HG03045 (cell line): Measurements from ENCODE around the gene TVP23C.

Experiments used
- ATAC-seq: cut with Tn5 transposase; IDR thresholded peaks from one replicate; pipeline ENCODE4 v1.9.1; 2021; ENCODE audit warnings: mild to moderate bottlenecking, moderate library complexity; ENCODE audit not compliant: unreplicated experiment

The TVP23C gene

DNA sequence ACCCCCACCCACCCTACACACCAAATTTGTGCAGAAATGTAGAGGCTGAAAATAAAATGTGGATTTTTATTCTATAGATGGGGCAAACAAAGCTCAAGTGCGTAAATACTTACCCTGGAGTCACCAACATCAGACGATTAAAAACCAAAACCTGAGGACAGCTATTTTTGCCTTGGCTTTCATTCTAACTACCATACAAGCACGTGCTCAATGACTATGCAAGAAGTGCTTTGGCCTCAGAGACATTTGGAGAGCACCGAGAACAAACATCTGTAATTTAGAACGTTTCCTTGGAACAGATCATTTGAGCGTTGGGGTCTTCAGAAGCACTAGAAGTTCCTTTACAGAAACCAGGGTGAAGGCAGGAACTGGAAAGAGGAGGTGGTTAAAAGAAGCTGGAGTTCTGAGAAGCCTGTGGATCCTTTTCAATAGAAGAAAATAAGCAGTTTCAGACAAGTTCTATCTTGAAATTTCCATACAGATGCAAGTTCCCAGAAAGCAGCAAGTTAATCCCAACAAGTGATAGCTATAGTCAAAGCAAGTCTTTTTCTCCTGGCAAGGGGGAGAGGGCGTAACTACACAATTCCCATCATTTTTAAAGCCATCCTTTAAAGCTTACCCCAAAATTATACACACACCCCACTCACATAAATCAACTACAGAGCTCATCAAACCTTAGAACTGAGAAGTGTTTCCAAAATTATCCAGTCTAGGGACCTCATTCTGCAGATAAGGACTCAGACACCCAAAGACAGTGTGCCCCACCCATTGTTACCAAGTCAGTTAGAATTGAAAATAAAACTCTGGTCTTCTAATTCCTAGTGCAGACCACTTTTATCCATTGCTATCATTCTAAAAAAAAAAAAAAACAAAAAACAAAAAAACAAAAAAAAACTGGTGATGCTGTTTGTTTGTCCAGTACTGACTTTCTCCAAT, 66.3 kb downstream of the TVP23C start:
- no peak for ATAC-seq

DNA sequence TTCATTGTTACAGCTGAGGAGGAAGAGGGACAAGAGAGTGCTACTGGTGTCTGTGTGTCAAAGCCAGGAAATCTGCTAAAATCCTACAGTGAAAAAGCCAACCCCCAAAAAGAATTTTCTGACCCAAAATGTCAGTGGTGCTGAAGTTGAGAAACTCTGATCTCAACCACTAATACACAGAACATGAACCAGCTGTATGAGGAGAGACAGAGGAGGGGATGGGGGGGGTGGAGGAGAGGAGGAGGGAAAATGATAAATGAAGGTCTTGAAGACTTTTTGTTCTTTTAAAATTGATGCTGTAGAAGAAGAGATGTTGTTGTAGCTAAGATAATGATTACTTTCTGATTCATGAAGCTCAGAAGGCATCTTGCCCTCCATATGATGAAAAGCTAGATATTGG, 68.5 kb downstream of the TVP23C start:
- no peak for ATAC-seq

DNA sequence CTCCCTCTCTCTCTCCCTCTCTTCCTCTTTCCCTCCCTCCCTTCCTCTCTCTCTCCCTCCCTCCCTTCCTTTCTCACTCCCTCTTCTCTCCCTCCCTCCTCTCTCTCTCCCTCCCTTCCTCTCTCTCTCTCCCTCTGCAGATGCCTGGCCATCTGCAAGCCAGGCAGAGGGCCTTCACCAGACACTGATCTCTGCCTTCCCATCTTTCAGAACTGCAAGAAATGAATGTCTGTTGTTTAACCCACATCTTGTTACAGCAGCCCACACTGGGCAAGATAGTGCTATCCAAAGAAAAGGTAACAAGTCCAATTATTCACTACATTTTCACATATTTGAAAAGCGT, 69.6 kb downstream of the TVP23C start:
- ATAC-seq: no peak

DNA sequence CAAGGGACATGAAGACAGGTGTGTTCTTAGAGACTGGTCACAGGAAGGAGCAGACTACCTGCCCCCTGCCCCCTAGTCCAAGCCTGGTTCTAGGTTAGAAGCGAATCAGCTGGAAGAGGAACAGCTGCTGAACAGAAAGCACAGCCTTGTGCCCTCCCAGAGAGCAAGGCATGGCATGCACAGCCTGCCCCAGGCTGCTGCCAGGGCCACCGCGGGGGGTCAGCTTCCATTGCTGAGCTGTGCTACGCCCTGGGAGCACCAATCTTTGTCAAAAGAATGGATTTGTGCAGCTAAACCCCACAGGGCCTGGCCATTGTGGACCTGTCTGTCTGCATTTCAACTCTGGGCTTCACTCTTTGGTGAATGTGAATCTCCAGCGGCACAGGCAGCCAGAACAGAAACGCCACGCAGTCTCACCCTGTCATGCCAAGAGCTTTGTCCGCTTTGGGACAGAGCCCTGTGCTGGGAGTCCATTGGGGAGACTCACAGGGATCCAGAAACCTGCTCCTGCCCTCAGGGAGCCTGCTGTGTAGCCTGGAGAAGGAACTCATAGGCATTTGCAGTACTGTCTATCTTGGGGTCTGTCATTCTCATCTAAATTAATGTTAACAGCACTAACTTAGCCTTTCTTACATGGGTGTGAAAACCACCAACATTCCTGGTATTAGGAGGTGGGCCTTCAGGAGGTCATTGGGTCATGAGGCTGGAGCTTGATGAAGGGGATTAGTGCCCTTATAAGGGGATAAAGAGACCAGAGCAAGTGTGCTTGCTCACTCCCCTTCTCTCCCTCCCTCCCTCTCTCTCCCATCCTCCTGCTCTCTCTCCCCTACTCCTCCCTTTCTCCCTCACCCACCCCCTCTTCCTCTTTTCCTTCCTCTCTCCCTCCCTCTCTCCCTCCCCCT, 70.2 kb downstream of the TVP23C start:
- ATAC-seq: no peak

DNA sequence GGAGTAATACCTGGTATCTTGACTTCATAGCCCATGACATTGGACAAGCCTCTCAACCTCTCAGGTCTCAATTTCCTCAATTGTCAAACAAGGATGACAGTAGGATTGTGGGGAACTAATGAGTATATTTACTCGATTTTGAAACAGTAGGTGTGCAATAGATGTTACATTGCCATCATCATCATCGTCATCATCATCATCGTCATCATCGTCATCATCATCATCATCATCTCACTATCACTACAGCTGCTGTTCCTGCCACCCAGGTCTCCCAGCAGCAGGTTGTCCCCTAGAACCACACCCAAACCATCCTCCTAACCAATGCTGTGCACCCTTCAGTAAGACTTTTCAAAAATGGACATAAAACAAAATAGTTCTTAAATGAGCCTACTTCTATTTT, 71.1 kb downstream of the TVP23C start:
- no peak for ATAC-seq

DNA sequence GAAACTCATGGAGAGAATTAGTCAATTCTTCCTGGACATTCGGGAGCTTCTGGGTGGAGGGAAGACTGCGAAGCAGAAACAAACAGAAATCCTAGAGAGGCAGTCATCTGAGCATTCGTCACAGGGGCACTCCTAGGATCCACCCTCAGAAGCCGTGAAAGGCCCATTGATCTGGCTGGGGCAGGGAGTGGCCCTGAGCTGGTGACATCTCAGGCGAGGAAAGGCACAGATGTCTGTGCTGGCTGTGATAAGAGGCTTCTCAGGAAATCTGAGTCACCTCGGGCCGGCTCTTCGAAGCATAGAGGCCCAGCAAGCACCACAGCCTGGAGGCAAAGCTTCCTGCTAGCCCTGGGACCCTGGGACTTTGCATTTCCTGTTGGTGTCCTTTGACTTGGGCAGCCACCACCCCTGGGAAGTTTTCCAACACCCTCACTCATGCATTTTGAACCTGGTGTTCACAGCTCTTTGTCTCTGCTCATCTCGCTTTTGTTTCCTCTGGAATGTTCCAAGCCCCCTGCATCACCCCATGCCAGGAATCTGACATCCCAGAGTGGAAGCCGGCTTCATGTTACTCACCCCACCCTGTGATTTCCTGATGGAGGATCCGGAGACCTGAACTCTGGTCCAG, 72.5 kb downstream of the TVP23C start:
- no peak for ATAC-seq

DNA sequence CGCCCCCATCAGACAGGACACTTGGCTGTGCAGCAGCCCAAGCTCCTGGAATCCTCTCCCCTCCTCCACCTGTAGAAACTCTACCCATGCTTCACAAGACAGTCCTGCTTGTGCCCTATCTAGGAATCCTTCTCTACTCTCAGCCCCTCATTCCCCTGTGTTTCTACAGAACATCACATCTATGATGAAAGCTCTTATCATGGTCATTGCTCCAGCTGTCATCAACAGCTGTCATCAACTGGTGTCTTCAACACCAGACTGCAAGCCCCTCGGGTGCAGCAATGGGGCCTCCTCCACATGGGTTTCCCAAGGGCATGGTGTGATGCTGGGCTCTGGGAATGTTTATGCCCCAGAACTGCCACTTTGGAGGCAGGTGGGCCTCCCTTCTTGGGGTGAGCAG, 74.7 kb downstream of the TVP23C start:
- ATAC-seq: no peak

DNA sequence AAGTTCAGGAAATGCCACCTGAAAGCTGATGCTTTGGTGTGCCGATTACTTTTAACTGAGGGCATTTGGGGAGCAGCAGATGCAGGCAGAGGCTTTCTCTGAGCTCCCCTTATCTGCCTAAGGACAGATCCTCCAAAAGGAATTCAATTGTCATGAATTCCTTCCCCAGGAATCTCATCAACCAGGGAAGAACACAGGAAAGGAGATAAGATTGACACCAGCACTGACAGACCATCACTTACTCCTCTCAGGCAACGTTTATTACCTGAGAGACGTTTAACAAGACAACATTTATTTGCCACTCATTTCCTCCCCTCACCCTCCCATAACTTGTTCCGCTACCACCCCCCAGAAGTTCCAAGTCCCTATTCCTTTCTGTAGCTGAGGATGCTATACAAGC, 78.2 kb downstream of the TVP23C start:
- no peak for ATAC-seq

DNA sequence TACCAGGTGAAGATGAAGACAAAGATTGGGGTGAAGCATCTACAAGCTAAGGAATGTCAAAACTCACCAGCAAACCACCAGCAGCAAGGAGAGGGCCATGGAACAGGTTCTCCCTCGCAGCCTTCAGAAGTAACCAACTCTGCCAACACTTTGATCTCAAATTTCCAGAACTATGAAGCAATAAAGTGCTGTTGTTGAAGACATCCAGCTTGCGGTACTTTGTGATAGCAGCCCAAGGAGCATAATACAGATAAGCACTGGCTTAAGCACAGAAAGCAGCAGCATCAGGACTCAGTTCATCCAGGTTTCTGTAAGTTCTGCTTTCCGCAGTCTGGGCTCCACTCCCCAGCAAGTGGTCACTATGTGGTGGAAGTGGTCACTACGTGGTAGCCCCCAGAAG, 79.9 kb downstream of the TVP23C start:
- no peak for ATAC-seq

DNA sequence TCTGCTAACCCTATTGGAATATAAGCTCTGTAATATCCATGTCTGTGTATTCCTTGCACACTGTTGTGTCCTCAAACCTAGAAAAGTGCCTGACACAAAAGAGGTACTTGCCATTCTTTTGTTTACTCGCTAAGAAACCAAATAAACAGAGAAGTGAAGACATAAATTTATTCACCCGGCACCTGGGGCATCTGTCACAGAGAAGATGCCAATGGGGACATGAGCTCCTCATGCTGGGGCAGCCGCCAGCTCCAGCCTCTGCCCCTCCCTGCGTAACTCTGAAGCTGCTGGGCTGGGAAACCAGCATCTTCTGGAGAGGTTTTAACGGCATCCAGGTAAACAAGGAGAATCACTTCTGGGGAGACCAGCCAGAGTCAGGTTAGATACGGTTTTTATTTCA, 80.8 kb downstream of the TVP23C start:
- ATAC-seq: no peak

DNA sequence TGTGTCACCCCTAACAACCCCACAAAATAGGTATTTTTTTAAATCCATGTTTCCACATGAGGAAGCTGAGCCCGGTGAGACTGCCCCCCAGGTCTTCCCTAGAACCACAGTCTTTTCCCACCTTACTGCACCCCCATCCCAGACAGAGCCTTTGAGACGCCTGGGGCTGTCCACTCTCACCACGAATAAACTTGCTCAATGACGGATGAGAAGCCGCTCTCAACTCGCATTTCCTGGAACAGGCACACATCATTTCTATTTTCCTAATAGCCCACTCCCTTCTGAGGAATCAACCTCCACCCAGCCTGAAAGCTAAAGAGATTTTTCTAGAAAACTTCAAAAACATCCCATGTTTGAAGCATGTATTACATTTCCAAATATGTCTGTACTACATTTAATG, 81.8 kb downstream of the TVP23C start:
- ATAC-seq: no peak

DNA sequence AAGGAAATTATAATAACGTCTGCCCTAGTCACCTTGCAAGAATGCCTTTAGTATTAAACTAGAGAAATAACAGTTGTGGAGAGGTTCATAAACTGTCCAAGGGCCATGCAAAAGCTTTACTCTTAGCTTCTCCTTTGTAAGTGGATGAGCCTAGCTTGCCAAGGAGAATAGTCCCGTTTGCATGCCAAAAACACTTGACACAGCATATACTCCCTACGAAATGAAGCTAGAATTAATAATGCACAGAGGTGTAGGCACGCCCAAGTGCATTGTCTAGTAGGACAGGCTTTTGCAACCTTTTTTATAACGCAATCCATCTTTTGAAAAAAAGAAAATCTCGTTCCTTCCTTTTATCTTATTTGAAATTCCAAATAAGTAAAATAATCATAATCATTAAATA, 83.1 kb downstream of the TVP23C start:
- no peak for ATAC-seq

DNA sequence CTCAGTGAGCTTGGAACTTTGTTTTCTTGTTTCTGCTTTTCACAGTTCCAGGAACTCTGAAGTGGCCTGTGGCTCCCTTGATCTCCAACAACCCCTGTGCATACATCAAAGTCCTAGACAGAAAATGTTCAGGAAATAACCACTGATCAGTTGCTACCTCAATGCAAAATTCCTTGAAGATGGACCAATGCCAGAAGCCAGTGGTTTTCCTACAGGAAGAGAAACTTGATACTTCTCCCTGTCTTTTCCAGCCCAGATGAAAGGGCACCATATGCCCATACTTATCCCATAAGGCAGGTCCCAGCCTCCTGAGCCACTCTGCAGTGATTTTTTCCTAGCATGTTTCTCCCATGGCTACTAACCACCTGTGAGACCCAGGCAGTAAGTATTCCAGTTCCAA, 83.6 kb downstream of the TVP23C start:
- ATAC-seq: no peak

DNA sequence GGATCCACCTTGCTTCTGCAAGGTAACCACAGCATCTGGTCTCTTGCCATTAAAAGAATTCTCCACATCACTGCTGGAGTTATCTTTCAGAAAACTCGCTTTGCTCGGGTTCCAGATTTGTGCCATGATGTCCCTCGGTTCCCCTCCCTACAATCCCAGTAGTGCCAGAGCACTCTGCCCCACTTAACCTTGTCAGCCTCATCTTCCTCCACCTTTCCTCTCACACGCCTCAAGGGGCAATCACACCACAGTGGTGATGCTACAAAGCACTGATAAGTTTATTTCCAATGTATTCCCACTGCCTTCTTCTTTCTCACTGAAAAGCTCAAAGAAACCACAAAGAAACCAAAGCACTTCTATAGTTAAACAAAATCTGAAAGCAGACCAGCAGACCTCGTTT, 84.4 kb downstream of the TVP23C start:
- ATAC-seq: no peak

DNA sequence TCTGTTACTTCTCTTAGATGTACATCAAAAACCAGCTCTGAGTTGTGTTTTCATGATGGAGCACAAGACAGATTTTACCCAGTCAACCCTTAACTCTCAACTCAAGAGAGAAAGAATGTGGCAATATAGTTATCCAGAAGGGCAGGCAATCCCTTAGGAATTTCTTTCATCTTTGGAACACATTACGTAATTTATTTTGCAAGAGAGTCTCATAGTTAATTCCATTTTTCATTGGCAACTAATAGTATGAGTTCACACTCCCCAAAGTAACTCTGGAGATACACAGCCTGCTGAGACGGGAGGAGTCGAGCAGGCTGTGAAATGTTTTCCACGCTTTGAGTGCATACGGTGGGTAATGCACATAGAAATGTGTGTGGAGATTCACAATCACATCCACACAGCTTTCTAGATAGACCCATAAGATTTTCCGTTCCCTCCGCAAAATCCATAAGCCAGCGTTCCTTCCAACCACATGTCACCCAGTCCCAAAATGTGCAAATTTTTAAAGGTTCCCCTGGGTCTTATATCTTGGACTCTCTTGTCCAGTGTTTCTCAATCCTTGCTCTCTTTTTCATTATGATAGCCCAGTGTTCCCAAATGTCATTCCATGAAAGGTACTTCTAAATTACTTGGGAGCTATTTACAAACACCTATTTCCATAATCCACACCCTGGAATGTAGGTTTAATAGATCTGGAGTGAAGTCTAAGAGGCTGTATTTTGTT, 87.5 kb downstream of the TVP23C start:
- no peak for ATAC-seq

DNA sequence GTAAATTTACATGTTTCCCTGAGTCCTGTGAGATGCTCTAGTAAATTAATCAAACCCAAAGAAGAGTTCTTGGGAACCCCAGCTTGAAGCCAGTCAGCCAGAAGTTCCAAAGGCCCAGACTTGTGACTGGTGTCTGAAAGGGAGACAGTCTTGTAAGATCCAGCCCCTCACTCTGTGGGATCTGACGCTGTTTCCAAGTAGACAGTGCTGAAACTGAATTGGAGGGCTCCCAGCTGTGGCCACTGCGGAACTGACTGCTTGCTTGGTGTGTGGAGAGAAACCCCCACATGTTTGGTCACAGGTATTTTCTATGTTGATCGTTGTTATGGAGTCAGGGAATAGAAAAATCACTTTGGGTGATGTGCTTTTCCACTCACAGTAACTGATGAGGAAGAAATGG, 90.4 kb downstream of the TVP23C start:
- ATAC-seq: no peak

DNA sequence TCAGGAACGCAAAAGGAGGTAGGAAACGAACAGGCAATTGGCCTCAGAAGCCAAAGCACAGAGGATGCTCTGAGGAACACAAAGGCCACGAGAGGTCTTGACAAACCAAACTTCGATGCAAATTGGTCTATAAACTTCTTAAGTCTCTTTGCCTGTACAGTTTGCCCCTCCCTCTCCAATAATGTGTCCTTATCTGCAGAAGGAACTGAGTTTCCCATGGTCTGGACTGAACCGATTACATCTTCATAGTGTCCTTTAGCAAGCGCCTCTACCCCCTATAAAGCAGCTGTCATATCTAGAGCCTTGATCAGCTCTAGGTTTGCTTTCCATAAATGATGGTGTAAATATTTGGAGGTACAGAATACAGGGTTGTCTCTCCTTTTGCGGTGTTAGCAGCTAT, 92.7 kb downstream of the TVP23C start:
- ATAC-seq: no peak

DNA sequence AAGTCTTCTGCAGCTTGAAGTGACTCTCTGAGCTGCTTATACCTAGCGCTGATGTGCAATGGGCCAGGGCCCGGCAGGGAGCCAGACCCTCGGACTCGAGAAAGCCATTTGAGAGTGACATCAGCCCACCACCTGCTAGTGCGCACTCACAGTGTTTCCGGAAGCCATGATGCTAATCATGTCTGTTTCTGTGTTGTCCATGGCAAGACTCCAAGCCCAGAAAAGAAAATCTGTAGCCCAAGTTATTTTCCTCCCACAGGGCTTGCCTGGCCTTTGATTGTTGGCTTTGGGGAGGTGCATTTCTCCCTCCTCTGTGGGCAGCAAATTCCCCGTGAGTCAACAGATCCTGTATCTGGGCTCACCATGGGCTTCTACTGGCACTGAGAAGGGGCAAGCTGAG, 94.0 kb downstream of the TVP23C start:
- ATAC-seq: no peak

DNA sequence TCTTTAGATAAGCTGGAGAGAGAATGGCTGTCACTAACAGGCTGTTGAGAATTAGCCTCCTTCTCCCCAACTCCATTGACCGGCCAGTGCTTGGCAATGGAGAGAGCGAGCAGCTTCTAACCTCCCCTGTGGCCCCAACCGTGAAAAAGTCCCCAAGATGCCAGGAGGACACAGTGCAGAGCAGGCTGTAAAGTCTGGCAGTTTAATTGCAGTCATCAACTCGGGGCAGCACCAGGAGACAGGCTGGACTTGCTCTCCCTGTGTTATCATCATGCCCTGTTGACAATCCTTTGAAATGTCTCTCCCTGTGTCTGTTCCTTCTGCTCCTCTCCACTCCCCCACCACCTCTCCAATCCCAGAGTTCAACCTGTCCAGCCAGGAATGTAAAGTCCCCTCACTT, 95.2 kb downstream of the TVP23C start:
- ATAC-seq: no peak

DNA sequence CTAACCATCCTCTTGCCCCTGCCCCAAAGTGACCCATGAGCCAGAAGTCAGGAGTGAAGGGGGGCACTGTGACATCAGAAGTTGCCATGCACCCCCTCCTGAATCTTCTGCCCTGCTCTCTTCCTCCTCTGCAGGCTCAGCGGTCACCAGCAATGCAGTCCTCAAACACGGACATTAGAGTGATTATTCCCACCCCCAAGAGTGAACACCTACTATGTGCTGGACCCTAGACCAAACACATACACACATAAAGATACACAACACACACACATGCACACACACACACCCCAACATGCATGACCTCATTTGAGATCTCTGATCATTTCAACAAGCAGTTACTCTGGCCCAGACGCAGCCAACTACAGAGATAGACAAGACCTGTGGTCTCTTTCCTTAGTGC, 95.7 kb downstream of the TVP23C start, which contains the start of gene CDRT4:
TSS of gene CDRT4 (minus strand) at position 30 of the 400 bp plus-strand sequence. CDS start 27,383 bp downstream, outside the sequence.
- no peak for ATAC-seq

DNA sequence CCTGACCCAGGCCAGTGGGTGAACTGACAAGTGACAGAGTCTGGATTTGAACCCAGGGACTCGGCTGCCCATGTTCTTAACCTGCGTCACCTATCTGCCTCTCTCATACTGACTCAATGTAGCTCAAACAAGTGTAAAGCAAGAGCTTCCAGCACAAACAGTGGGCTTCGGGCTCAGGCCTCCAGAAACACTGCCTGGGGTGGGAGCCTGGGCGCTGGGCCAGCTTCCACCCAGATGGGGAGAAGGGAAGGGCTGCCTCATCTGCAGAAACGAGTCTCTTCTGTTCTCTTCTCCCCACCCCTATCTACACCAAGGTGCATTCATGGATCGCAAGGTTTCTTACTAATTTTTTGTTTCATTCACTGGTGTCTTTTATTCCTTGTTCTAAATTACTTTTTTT, 97.2 kb downstream of the TVP23C start:
- no peak for ATAC-seq
